ENCODE results near the gene CACNG7. TPM values are rescaled to one million over a fixed set of nuclear protein-coding genes. Genes with fewer than 3 reads are reported as not detected.

Gene CACNG7, protein sequence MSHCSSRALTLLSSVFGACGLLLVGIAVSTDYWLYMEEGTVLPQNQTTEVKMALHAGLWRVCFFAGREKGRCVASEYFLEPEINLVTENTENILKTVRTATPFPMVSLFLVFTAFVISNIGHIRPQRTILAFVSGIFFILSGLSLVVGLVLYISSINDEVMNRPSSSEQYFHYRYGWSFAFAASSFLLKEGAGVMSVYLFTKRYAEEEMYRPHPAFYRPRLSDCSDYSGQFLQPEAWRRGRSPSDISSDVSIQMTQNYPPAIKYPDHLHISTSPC
- total RNA-seq, result not detected
- not detected for polyA plus RNA-seq
- long read RNA-seq, donor 1, result 0 reads
- long read RNA-seq, donor 2, result 0 reads
- long read RNA-seq, donor 3, result 0 reads
- long read RNA-seq, donor 4, result 0 reads
- long read RNA-seq, donor 5, result 0 reads

DNA sequence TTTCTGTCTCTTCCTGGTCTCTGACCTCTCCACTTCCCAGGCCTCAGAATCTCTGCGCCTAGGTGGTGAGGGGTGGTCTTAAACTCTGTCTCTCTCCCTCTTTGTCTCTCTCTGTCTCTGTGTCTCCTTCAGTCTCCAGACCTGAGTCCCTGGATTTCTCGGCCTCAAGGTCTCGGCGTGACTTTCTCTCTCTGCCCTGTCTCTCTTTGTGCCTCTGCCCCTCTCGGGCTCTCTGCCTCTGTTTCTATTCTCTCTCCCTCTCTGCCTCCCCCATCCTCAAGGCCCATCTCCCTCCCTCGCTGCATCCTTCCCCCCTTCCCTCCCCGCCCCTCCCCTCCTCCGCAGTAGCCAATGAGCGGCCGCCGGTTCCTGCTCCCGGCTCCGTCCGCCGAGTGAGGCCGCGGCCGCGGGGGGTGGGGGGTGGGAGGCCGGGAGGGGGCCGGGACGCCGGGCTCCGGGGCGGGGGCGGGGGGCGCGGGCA lies at the start of gene CACNG7:
CACNG7 (plus strand) TSS at position 344 of the 481 bp plus-strand sequence. CDS start 3,554 bp downstream, outside the sequence.
- ATAC-seq (ENCODE audit: insufficient read depth, low FRiP score) (no peak), DNase-seq (no peak)
- Histone ChIP-seq H3K4me3 (no peak within 1 kb of the TSS), H3K9ac (ENCODE audit: insufficient read depth in 1 of 2, low read length in 2 of 2) (no peak within 1 kb of the TSS), H3K27me3 (ENCODE audit: control insufficient read depth in 3 of 3, insufficient read depth in 3 of 3, low read length in 2 of 3) (peaks cover 18 to 60% (median 35%) of the 10 kb centered on the region in 3 donors), H3K27ac (ENCODE audit: low read depth in 1 of 2, low read length in 1 of 2) (no peak within 1 kb of the TSS), H3K36me3 (ENCODE audit: control insufficient read depth in 4 of 4, insufficient read depth in 4 of 4, low read length in 4 of 4) (no peaks in the 10 kb centered on the region), H3K9me3 (ENCODE audit: control insufficient read depth in 4 of 4, insufficient read depth in 3 of 4, low read length in 3 of 4) (peaks cover 0 to 10% (median 0%) of the 10 kb centered on the region in 4 donors), H3K4me1 (ENCODE audit: control insufficient read depth in 5 of 5, insufficient read depth in 5 of 5, low read length in 5 of 5) (peaks cover 0 to 4% (median 0%) of the 10 kb centered on the region in 5 donors)
- WGBS, 2 donors, result 3 to 5% methylated on average over 12 to 28 of the region's 28 CpGs
- TF ChIP-seq, protein P1, sequence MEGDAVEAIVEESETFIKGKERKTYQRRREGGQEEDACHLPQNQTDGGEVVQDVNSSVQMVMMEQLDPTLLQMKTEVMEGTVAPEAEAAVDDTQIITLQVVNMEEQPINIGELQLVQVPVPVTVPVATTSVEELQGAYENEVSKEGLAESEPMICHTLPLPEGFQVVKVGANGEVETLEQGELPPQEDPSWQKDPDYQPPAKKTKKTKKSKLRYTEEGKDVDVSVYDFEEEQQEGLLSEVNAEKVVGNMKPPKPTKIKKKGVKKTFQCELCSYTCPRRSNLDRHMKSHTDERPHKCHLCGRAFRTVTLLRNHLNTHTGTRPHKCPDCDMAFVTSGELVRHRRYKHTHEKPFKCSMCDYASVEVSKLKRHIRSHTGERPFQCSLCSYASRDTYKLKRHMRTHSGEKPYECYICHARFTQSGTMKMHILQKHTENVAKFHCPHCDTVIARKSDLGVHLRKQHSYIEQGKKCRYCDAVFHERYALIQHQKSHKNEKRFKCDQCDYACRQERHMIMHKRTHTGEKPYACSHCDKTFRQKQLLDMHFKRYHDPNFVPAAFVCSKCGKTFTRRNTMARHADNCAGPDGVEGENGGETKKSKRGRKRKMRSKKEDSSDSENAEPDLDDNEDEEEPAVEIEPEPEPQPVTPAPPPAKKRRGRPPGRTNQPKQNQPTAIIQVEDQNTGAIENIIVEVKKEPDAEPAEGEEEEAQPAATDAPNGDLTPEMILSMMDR (IDR thresholded peaks at IDR 0.05; ENCODE audit: control extremely low read depth, extremely low read depth), result no peak

- Histone ChIP-seq H3K27ac (ENCODE audit: low read depth in 1 of 2, low read length in 1 of 2) (no peak overlapping the region), H3K4me3 (no peak overlapping the region), H3K36me3 (ENCODE audit: control insufficient read depth in 4 of 4, insufficient read depth in 4 of 4, low read length in 4 of 4) (no peaks in the 10 kb centered on the region), H3K9ac (ENCODE audit: insufficient read depth in 1 of 2, low read length in 2 of 2) (no peak overlapping the region), H3K27me3 (ENCODE audit: control insufficient read depth in 3 of 3, insufficient read depth in 3 of 3, low read length in 2 of 3) (peaks cover 0 to 2% (median 0%) of the 10 kb centered on the region in 3 donors), H3K9me3 (ENCODE audit: control insufficient read depth in 4 of 4, insufficient read depth in 3 of 4, low read length in 3 of 4) (no peaks in the 10 kb centered on the region), H3K4me1 (ENCODE audit: control insufficient read depth in 5 of 5, insufficient read depth in 5 of 5, low read length in 5 of 5) (peaks cover 0 to 12% (median 11%) of the 10 kb centered on the region in 5 donors)
- ATAC-seq (ENCODE audit: insufficient read depth, low FRiP score), result no peak
- peak in 1 of 3 donors; percentile 16 for DNase-seq
- TF ChIP-seq, protein P1 (IDR thresholded peaks at IDR 0.05; ENCODE audit: control extremely low read depth, extremely low read depth), result no peak
- WGBS, 2 donors, result 67 to 85% methylated on average over 6 of the region's 6 CpGs
Measured at GRCh38 chr19:53864308-53864836, 44.7 kb upstream of the CACNG7 start.

DNA sequence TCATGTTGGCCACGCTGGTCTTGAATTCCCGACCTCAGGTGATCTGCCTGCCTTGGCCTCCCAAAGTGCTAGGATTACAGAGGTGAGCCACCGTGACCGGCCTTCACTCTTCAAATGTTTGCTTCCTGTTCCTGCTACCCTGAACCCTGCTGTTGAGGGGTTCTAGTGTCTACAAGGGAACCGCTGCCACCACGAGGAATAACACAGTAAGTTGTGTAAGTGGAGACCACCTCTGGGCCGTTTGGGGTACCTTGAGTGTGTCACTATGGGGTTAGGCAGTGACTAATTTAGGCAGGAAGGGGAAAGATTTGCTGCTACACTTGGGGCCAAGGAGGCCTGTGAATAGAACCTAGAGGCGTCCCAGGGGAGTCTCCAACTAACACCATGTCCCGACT lies 43.6 kb upstream of the CACNG7 start:
- Histone ChIP-seq H3K9ac (ENCODE audit: insufficient read depth in 1 of 2, low read length in 2 of 2) (peak overlapping the region; percentile 62 to 89), H3K4me1 (ENCODE audit: control insufficient read depth in 5 of 5, insufficient read depth in 5 of 5, low read length in 5 of 5) (peaks cover 0 to 13% (median 11%) of the 10 kb centered on the region in 5 donors), H3K9me3 (ENCODE audit: control insufficient read depth in 4 of 4, insufficient read depth in 3 of 4, low read length in 3 of 4) (no peaks in the 10 kb centered on the region), H3K27me3 (ENCODE audit: control insufficient read depth in 3 of 3, insufficient read depth in 3 of 3, low read length in 2 of 3) (peaks cover 0 to 2% (median 0%) of the 10 kb centered on the region in 3 donors), H3K36me3 (ENCODE audit: control insufficient read depth in 4 of 4, insufficient read depth in 4 of 4, low read length in 4 of 4) (peaks cover 0 to 2% (median 0%) of the 10 kb centered on the region in 4 donors), H3K27ac (ENCODE audit: low read depth in 1 of 2, low read length in 1 of 2) (peak overlapping the region in 1 of 2 donors; percentile 93), H3K4me3 (no peak overlapping the region)
- WGBS, 2 donors, result 57 to 68% methylated on average over 9 of the region's 9 CpGs
- TF ChIP-seq, protein P1 (IDR thresholded peaks at IDR 0.05; ENCODE audit: control extremely low read depth, extremely low read depth), result no peak
- no peak for ATAC-seq (ENCODE audit: insufficient read depth, low FRiP score)
- peak in 1 of 3 donors; percentile 17 for DNase-seq

All from lung (tissue), 16 donors.